ENCODE results near the gene RNGTT.

The RNGTT gene

DNA sequence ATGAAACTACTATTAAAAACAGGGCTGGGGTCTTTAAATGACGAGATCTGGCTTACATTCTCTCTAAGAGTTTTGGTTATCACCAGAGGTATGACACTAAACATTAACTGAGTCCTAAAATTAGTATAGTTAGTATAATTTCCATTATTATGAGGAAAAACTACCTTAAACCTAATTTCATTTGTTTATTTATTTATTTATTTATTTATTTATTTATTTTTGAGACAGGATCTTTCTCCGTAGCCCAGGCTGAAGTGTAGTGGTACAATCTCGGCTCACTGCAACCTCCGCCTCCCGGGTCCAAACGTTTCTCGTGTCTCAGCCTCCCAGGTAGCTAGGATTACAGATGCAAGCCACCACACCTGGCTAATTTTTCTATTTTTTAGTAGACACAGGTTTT lies 85.5 kb downstream of the RNGTT start:
- TF ChIP-seq, protein P1, sequence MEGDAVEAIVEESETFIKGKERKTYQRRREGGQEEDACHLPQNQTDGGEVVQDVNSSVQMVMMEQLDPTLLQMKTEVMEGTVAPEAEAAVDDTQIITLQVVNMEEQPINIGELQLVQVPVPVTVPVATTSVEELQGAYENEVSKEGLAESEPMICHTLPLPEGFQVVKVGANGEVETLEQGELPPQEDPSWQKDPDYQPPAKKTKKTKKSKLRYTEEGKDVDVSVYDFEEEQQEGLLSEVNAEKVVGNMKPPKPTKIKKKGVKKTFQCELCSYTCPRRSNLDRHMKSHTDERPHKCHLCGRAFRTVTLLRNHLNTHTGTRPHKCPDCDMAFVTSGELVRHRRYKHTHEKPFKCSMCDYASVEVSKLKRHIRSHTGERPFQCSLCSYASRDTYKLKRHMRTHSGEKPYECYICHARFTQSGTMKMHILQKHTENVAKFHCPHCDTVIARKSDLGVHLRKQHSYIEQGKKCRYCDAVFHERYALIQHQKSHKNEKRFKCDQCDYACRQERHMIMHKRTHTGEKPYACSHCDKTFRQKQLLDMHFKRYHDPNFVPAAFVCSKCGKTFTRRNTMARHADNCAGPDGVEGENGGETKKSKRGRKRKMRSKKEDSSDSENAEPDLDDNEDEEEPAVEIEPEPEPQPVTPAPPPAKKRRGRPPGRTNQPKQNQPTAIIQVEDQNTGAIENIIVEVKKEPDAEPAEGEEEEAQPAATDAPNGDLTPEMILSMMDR (IDR thresholded peaks at IDR 0.05; ENCODE audit: low read length, missing control alignments): no peak
- no peak for DNase-seq (ENCODE audit: low read depth)
- no peak overlapping the region for H3K4me3 ChIP-seq (replicated peaks; ENCODE audit: low read depth, low read length)

DNA sequence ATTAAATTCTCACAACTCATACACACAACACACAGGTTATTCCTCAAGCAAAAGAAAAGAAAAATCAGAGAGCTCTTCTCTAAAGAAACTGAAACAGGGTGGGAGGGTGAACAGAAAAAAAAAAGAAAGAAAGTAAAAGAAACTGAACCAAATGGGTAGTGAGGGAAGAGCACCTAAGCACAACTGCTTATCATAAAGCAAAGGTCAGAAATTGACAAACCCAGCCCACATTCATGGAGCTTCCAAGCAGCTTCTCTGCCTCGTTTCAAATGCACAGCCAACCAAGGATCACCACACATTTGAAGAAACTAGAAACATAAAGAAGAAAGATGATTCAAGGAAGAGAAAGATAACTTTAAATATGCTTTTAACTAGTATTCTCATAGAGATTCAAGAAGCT lies 90.5 kb downstream of the RNGTT start:
- TF ChIP-seq, protein P1 (IDR thresholded peaks at IDR 0.05; ENCODE audit: low read length, missing control alignments): no peak
- H3K4me3 ChIP-seq (replicated peaks; ENCODE audit: low read depth, low read length): no peak overlapping the region
- DNase-seq (ENCODE audit: low read depth): no peak

DNA sequence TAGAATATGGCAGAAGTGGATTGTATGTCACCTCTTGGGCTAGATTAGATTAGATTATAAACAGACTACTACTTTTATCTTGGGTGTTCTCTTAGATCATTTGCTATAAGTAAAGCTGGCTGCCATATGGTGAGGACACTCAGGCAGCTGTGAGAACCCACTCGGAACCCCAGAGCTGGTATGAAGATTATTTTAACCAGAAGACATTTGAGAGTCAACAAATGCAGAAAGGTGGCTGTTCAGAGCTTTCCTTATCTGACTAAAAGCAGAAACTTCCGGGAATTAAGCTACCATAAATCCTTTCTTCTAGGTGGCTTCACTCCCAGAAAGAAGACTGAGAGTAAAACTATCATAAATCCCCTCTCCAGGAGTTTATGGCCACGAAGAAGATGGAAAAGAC lies 91.9 kb downstream of the RNGTT start:
- no peak overlapping the region for H3K4me3 ChIP-seq (replicated peaks; ENCODE audit: low read depth, low read length)
- DNase-seq (ENCODE audit: low read depth): no peak
- TF ChIP-seq, protein P1 (IDR thresholded peaks at IDR 0.05; ENCODE audit: low read length, missing control alignments): no peak

DNA sequence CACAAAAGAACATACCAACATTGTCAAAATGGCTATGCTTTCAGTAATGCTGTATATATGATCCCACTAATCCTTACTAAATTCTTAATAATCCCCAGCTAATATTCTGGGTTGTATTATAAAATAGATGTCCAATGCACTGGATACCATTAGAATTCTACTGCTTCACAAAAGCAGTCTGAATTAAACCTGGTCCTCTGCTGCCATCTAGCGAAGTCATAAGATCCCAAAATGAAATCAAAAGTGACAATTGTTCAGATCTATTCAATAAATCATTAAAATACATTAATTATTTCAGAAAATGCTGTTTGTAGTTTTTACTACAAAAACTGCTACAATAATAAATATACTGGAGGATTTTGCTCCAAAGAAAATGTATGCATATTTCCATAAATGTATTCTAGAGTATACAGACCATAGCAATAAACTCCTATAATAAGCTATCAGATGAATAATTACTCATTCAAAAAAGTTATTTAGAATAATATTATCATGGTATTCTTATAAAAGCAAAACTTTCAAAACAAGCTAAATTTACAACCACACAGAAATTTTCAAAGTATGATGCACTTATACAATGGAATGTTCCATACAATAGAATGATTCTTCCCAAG lies 92.6 kb downstream of the RNGTT start:
- TF ChIP-seq, protein P1 (IDR thresholded peaks at IDR 0.05; ENCODE audit: low read length, missing control alignments): peak; percentile 57
- peak; percentile 82 for DNase-seq (ENCODE audit: low read depth)
- H3K4me3 ChIP-seq (replicated peaks; ENCODE audit: low read depth, low read length): no peak overlapping the region

DNA sequence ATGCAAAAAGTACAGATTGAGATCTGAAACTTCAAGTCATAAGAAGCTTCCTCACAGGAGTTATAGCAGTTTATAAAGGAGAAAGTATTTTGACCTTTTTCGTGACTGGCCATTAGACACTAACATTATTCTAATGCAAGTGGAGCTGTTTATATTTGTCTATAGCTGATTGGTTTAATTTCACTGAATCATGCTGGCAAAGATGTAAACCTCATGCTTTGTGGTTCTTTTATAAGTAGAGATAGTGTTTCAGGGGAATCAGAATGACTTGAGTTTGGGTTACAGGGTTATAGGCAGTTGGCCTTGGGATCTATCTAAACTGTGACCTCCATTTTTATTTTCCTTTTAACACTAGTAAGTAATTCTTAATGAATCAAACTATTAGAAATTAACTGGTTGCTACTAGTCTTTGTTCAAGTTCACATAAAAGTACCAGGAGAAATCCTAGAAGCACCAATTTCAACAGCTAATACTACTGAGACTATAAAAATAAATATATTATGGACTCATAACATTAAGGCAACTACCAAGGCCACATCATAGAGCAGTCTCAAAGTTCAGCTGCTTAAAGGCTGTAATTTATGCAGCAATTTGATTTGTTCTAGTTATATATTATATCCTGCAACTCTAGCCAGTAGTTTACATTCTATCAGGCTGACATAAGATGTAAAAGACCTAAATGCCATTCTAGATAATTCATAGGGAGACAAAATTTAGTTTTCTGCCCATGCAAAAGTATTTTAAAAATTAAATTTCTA lies 94.0 kb downstream of the RNGTT start:
- no peak overlapping the region for H3K4me3 ChIP-seq (replicated peaks; ENCODE audit: low read depth, low read length)
- no peak for DNase-seq (ENCODE audit: low read depth)
- TF ChIP-seq, protein P1 (IDR thresholded peaks at IDR 0.05; ENCODE audit: low read length, missing control alignments): no peak

DNA sequence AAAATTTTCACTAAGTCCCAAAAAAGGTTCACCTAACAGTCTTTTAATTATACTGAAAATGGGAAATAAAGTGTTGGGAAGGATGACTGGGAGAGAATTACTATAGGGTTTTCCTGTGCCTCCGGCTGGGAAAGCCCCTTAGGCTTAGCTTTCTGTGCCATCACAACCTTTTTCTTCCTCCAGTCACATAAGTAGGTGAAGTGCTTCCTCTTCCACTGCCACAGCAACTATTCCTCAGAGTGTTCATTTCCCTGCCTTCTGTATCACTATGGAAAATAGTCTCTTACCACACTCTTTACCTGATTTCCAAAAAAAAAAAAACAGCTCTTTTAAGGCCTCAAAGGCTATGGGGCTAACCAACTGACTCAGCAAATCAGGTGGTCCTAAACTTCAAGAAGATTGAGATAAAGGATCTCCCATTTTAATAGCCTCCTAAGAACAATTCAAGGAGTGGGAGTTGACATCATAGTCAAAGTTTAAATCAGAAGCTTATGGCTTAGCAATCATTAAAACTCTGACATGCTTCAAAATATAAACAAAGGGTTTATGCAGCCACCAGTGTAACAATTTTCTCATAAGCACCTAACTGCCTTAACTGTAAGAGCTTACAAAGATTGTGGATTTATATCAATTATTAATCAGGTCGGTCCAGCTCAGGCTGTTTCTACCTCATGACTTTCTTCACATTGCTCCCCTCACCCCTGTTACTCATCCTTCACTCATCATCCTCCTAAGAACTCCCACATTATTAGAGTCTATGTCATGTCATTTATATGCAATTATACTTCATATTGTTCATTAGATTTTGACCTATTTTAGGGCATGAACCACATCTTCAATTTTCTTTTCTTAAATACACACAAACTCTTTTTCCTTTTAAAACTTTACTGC lies 95.3 kb downstream of the RNGTT start:
- DNase-seq (ENCODE audit: low read depth): peak; percentile 17
- no peak overlapping the region for H3K4me3 ChIP-seq (replicated peaks; ENCODE audit: low read depth, low read length)
- TF ChIP-seq, protein P1 (IDR thresholded peaks at IDR 0.05; ENCODE audit: low read length, missing control alignments): no peak

Measured in fibroblast of pulmonary artery (primary cell).